ENCODE measurements around the gene TEAD1.

Gene TEAD1

DNA sequence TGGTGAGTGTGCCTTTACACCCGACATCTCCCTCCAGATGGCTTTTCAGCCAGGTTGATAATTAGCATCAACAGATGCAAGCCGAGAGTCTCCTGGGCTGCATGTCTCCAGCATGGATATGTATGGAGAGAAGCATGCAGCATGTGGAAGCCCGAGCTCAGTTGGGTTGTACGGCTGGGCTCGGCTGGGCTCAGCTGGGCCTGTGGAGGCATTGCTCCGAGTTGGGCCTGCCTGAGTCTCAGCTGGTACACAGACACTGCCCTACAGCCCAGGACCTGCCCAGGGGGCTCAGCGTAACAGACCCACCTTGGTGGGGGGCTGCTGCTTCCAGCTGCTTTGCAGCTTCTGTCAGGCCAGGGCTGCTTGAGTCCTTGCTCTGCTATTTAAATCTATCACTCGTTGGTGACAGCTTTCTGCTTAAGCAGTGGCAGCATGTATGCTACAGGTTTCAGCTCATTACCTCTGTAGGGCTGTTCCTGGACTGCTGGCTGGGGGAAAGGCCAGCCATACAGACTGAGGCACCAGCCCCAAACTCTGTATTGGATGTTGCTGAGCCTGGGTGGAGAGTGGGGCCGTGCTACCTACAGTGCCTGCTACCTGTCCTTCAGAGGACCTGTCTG is 115.5 kb downstream of the TEAD1 start:
- DNase-seq (ENCODE audit: low spot score): no peak

DNA sequence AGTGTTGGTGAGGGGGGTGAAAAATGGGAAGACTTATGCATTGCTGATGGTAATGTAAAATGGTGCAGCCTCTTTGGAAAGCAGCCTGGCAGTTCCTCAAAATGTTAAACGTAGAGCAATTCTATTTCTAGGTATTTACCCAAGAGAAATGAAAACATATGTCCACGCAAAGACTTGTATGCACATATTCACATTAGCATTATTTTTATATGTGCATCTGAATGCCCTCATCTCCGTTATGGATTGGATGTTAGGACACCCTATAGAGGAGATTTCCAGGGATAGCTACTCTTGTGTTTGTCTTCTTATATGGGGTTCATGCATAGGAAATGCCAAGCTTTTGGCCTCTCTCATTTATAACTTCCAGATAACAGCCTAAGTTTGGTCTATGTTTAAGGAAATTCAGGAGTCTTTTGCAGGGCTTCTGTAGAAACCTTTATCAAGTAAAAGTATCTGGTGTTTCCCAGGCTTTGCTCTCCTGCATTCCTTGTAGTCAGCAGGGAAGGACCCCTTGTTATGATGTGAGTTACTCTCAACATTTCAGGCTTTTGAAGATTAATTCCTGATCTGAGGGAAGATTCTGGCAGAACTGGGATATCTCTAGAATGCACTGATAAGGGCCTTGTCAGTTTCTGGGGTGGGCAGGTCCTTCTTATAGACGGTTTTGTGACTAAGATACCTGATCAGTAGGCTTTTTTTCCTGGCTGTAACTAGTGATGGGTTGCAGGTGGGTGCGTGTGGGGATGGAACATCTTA is 116.8 kb downstream of the TEAD1 start:
- no peak for DNase-seq (ENCODE audit: low spot score)

DNA sequence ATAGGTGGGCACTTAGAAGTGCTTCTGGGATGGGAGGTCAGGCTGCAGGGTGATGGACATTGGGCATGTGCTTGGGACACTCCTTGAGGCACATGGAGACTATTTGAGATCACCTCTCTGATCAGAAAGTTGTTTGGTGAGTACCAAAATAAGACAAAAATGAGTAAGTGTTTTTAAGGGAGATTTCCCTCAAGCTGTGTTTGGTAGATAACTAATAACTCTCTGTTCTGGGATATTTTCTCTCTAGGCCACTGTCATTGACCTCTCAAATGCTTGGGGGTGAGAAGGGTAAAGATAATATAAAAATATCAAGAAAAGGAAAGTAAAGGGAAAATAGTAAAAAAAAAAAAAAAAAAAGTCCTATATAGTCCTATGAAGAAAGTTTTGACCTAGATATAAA is 117.8 kb downstream of the TEAD1 start:
- DNase-seq (ENCODE audit: low spot score): no peak

DNA sequence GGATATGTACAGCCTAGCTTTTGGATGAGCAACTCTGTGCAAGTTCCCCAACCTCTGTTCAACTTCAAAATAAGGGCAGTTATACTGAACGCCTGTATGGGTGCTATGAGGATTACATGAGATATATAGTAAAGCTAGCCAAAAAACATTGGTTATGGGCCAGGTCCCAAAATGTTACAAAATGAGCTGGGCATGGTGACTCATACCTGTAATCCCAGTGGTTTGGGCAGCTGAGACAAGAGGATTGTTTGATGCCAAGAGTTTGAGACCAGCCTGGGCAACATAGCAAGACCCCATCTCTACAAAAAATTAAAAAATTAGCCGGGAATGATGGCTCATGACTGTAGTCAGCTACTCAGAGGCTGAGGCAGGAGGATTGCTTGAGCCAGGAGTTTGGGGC is 118.4 kb downstream of the TEAD1 start:
- no peak for DNase-seq (ENCODE audit: low spot score)

DNA sequence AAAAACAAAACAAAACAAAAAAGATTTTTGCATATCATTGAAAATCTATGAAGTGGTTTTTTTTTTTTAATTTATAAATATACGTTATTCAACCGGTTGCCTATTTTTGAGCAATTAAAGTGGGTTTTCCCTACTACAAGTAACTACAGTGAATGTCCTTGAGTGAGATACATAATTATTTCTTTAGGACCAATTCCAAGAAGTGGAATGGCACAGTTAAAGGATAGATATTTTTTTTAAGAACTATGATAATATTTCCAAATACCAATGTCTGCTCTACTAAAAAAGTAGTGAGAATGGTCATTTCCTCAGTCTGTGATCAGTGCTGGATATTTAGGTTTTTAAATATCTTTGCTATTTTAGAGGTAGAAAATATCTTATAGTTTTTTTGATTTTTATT is 118.8 kb downstream of the TEAD1 start:
- DNase-seq (ENCODE audit: low spot score): no peak

DNA sequence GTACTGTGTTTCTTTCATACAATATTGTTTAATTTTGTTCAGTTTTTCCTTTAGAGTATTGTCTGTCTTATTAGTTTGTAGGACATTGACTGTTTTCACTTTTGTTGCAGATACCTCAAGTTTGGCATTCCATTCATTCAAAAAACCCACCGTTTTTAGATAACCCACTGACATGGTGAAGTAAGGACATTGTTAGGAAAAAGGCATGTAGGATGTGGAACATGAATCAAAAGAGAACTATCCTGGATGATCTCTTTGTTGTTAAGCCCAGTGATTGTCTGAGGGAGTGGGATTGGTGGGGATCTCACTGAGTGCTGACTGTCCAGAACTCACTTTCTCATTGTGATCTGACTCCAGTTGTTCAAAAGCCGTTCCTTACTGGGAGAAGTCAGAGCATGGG is 119.3 kb downstream of the TEAD1 start:
- DNase-seq (ENCODE audit: low spot score): no peak

DNA sequence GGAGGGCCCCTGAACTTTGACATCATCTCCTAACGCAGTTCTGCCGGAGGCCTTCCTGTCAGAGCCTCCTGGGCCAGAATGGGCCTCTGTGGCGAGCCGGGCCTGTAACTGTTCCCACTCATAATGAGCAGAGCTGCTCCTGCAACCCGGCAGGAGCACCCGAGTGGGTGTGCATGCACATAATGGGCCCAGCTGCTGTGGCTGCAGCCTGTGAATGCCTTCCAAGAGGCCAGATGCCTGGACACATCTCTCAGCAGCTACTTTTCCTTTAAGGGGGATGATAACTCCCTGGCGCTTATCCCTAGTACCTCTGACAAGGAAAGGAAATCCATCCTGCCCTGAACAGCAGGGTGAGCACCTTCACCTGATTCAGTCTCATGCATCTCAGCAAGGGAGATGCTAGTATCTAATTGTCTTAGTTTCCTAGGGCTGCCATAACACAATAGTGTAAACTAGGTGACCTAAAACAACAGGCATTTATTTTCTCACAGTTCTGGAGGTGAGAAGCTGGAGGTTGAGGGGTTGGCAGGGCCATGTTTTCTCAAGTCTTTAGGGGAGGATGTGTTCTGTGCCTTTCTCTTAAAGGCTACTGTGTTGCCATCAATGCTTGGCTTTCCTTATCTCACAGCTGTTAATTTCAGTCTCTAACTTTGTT is 120.5 kb downstream of the TEAD1 start:
- no peak for DNase-seq (ENCODE audit: low spot score)

DNA sequence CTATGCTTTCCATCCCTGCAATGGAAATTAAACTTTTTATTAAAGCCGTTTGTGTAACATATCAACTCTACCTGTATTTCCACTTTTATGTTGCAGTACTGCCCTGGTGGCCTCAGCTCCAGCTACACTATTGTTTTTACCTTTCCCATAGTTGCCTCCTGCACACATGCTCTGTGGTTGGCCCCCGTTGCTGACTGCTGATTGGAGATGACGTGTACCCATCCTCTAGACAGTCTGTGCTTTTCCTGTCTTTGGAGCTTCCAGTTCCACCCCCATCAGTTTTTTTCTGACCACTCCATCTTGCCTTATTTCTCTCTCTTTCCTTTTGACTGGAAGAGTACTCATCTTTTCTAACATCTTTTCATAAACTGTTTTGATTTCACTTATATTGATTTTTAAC is 123.8 kb downstream of the TEAD1 start:
- DNase-seq (ENCODE audit: low spot score): no peak

DNA sequence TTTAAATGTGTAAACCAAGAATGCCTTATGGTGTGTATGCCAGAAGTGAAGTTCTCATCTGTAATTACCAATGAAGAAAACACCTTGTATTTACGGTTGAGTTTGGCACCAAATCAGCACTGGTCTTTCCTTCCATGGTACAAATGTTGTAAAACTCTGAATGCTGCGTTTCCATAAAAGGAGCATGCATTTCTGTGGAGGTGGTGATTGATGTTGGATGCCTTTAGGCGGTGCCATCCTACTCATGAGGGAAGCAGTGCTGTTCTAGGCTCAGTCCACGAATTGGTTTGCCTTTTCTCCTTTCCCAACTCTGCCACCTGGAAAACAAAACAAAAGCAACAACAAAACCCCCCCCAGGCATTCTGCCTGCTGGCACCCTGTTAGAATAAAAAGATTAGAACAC is 124.4 kb downstream of the TEAD1 start:
- DNase-seq (ENCODE audit: low spot score): no peak

DNA sequence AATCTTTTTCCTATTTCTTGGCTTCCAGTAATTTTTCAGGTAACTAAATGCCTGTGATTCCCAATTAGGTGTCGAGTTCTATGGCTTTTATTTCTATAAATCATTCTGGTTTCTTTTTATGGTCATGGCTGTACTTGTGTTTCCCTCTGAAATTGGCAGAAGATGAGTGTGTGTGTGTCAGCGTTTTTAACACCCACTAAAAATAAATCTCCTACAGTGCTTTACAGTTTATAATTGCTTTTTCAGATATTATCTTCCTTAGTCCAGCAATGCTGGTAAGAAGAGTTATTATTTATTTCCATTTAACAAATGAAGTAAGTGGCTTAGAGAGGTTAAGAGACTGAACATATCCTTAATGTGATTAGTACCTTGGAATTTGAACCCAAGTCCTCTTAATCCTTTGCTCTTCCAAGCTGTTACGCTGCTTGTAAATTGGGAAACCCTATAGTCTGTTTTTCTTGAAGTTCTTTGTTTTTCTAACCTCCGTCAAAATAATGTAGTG is 125.2 kb downstream of the TEAD1 start:
- DNase-seq (ENCODE audit: low spot score): no peak

DNA sequence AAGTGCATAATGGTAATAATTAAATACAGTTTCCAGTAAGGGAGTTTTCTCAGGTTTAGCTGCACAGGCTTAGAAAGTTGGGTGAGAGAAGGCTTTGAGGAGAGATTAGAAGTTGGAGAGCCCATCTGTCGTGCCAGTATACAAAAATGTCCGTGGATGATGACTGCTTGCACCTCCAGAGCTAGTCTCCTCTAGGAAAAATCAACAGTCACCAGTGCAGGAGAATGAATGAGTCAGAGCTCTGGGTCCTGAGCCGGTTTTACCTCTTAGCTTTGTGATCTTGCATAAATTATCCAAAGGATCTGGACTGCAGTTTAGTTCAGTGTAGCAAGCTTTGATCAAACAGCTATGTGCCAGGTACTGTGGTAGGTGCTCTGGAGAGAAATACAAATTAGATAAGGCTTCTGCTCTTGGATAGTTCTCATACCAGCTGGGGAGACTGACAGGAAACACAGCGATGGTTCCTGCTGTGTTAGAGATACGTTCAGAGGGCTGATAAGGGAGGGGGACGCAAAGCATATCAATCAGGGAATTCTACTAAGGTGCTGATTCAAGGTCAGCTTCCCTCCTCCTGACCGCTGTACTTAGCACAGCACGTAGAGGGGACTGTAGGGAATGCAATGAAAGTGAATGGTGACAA is 125.9 kb downstream of the TEAD1 start:
- DNase-seq (ENCODE audit: low spot score): peak; percentile 93

DNA sequence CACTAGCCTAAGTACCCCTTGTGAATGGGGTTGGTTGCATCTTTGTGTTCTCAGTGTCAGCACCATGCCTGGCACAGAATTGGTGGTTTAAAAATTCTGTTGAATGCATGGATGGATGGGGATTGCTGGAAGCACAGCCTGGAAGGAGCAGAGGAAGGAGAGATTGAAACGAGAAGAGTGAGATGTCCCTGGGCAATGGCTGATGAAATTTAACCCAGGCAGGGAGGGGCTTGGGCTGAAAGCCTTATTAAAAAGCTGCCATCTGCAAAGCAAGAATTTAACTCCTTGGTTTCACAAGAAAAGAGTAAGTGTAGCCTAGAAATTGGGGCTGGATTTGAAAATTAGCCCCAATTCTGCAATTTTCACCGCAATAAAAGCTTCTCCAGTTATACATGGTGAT is 126.7 kb downstream of the TEAD1 start:
- DNase-seq (ENCODE audit: low spot score): no peak

DNA sequence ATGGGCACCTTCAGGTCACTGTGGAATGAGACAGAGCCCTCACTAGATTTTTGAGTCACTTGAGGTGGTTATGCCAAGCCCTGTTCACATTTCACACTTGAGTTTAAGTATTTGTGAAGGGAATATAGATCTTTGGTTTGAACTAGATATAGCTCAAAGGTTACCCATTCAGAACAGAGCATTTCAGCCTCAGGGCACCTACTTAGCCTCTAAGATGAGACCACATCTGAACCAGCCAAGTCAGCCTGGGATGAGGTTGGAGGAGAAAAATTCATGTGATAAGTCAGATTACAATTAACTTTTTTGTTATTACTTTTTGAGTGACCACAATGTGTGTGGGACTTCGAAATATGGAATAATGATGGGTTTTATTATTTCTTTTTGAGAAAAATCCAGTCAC is 127.8 kb downstream of the TEAD1 start:
- peak; percentile 28 for DNase-seq (ENCODE audit: low spot score)

DNA sequence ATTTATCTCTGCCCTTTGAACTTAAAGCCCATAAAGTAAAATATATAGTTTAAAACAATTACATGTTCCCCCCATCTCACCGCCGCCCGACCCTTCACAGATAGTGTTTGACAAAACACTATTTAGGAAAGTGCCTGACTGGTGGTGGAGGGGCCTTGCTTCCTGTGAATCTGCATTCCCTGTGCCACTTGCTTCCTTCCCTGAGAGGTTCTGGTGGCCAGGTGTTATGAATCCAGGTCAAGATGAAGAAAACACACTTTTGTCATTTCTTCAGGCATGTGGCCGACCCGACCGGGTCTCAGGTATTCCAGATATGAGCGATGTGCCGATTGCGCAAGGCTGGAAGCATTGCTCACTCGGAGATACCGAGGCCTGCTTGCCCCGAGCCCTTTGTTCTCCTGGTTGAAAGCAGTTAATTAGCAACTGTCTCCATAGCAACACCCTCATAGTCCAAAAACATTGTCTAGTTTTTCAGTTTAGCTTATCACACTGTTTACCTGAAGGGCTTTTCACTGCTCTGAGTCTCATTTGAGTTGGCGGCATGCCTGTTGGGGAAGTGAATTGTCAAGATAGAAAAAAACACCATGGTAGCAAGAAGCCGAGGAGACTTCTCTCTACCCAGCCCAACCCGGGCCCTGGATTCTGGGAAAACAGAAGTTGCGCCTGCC is 128.3 kb downstream of the TEAD1 start:
- peak; percentile 100 for DNase-seq (ENCODE audit: low spot score)

DNA sequence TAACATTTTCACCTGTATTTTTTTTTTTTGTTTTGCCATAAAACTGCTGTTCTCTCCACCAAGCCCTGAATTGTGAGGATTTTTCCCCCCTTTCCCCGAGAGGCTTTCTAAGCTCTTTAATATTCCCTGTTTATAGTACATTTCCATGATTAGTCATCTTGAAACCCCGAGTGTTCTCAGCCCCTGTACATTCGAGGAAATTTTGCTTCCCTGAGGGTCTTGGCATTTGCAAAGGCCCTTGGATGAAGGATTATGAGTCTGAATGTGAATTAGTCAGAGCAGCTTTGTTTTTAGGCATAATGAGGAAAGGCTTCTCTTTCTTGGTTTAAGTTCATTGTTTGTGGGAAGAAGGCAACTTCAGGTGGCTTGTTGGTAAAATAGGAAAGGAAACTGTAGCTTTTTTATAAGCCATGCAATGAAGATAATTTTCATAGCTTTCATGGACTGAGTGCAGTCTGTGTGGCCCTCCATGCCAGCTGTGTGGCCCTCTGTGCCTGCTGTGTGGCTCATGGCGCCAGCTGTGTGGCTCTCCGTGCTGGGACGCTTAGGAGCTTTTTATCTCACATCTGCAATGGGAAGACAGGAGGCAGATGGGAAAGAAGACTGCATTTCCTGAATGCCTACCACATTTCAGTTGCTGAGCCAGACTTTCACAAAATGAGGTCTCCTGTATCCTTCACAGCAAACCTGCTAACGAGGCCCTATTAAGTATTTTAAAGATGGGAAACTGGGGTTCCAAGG is 129.0 kb downstream of the TEAD1 start:
- DNase-seq (ENCODE audit: low spot score): peak; percentile 74

DNA sequence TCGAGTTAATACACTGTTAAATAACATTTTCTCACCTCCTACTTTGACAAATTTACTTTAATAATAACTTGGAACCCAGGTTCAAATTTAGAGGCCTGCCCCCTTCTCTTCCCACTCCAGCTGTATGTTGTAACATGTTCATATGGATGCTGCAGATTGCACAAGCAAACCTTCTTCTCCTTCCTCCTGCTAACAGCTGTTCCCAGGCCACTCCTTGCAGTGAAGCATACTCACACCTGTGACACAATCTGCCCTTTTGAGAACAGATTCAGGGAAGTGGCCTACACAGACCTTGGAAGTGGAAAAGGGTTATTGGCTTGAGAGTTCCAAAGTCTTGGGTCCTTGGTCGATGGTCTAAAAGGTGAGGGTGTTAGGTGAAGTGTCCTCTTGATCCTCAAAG is 131.9 kb downstream of the TEAD1 start:
- DNase-seq (ENCODE audit: low spot score): peak; percentile 33

DNA sequence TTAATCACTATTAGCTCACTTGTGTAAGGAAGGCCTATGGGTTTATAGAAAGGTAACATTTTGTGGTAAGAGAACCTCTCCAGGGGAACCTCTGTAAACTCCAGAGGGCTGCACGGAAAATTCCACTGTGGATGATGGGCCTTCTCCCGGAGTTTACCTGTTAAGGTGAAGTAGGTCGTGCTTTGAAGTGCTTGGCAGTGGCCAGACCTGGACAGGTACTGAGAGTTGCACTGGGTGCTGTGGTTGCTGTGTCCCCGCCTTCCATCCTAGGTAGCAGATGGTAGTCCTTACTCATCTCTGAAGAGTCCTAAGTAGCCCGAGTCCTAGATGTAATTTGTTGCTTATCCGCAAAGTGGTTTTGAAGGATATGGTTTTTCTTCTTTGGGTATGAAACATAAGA is 133.4 kb downstream of the TEAD1 start:
- DNase-seq (ENCODE audit: low spot score): no peak

DNA sequence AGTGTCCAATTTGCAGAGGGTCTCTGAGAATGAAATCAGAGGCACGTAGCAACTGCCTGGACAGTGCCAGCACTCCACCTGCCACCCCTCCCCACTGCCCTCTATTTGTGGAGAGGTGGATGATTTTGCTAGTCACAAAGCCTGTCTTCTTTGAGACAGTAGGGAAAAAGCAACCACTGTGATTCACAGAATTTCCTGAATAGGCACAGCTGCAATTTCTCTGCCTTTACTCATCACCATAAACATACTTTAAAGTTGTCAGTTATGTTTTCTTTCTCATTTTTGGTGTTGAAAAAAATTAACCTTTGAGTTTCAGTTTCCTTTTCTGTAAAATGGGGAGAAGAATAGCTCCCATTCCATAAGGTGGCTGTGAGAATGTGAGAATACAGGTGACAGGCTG is 134.3 kb downstream of the TEAD1 start:
- DNase-seq (ENCODE audit: low spot score): peak; percentile 57

DNA sequence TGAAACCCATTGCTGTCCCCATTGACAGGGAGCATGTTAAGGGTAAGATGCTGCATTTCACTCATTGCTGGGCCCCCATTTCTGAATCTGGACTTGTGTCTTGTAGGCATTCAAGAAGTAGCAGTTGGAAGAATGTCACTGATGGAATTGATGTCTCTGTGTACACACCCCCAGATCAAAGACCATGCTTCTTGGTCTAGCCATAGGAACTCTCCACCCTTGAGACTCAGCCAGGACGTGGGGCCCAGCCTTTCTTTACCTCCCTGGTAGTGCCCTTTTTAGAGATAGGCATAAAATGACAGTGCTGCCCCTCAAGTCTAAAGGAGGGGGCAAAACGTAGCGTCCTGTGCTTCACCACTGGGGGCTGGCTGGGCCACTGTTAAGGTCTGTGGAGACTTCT is 135.1 kb downstream of the TEAD1 start:
- no peak for DNase-seq (ENCODE audit: low spot score)

DNA sequence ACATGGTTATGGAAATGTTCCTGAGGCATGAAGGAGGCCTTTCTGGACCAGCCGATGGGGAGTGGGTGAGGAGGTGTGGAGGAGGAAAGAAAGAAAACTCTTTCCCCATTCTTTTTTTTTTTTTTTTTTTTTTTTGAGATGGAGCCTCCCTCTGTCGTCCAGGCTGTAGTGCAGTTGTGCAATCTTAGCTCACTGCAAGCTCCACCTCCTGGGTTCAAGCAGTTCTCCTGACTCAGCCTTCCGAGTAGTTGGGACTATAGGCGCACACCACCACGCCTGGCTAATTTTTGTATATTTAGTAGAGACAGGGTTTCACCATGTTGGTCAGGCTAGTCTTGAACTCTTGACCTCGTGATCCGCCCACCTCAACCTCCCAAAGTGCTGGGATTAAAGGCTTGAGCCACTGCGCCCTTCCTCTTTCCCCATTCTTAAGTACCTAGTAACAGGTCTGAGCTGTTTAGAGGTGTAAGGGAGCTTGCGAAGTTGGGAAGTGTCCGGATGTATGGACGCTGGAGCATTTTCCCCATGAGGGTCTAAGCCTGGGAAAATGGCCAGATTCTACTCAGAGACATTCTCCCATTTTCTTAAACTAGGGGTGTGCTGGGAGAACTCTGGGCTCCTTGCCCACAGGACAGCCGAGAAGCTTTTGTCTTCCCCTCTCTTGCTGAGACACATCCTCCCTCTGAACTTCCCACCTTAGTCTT is 135.8 kb downstream of the TEAD1 start:
- DNase-seq (ENCODE audit: low spot score): peak; percentile 63

DNA sequence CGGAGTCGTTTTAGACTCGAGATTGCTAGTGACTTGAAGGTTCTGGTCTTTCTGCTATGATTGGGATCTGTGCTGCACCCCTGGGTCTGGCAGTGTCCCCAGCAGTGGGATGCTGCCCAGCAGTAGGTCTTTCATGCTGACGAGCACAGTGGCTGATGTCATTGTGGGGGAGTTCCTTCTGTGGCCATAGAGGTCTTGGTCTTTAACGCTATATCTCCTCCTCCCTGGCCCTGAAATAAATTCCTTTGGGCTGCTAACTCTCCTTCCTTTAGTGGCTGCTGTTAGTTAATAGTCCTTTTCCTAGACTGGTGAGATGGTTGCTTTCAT is 136.3 kb downstream of the TEAD1 start:
- no peak for DNase-seq (ENCODE audit: low spot score)

All from kidney tubule cell (primary cell).